HG02759 (cell line): ENCODE measurements around the gene PPP1R14D.
A peak's percentile ranks its signal among the peaks of the same experiment; 100 is the strongest.

Experiments
- ATAC-seq: cut with Tn5 transposase; IDR thresholded peaks from one replicate; pipeline ENCODE4 v1.9.1; 2021; ENCODE audit warnings: mild to moderate bottlenecking, moderate library complexity; ENCODE audit not compliant: unreplicated experiment

PPP1R14D gene

DNA sequence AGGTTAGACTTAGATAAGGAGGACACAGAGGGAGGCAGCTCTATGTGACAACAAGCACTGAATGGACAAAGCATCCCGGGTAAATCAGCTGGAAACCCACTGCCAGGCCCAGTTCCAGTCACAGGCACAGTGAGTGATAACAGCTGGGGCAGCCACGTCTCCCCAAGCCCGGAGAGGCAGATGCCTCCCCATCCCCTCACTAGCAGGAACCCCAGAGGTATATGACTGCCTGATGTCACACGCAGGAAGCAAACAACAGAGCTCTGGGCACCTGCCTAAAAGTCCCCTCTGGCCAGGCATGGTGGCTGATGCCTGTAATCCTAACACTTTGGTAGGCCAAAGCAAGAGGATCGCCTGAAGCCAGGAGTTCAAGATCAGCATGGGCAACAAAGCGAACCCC is 40.5 kb downstream of the PPP1R14D start:
- ATAC-seq = no peak

DNA sequence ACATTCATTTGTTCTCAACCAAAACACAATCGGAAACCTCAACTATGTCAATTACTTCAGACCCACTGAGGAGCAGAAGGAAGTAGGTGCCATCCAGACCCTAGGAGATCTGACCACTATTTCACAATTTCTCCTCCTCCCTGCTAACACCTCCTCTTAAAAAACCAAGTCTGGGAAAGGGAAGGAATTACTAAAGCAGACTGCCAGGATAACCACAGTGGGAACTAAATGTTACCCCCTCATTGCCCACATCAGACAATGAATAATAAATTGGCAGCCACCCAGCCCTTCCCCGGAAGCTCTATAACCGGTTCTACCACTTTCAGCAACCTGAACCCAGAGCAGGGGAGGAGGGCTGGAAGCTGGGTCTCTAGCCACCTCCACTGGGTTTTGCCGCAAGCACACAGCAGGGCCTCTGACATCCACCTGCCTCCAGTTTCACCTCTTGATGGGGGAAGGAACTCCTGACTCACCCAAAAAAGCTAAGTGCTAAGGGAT is 41.1 kb downstream of the PPP1R14D start:
- no peak for ATAC-seq

DNA sequence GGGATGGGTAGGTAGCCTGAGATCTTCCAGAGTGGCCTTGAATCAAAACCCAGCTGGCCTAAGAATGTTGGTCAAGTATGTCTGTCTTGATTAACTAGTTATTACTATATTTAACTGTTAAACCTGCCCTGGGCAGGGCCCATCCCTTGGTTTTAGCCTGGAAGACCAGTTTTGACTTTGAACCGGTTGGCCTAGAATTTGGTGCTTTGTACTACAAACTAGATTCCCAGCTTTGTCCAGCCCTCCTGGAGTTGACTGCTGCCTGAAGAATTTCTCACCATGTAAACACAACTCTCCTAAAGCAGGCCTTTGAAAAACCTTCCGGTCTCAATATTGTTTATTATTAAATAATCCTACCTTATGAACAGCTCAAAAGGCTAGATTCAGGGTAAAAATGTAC is 42.7 kb downstream of the PPP1R14D start:
- ATAC-seq = no peak

- ATAC-seq = no peak
Measured at GRCh38 chr15:40785164-40785563, 43.3 kb downstream of the PPP1R14D start.

- peak; percentile 80 for ATAC-seq
Measured at GRCh38 chr15:40782609-40783227, 45.8 kb downstream of the PPP1R14D start.

DNA sequence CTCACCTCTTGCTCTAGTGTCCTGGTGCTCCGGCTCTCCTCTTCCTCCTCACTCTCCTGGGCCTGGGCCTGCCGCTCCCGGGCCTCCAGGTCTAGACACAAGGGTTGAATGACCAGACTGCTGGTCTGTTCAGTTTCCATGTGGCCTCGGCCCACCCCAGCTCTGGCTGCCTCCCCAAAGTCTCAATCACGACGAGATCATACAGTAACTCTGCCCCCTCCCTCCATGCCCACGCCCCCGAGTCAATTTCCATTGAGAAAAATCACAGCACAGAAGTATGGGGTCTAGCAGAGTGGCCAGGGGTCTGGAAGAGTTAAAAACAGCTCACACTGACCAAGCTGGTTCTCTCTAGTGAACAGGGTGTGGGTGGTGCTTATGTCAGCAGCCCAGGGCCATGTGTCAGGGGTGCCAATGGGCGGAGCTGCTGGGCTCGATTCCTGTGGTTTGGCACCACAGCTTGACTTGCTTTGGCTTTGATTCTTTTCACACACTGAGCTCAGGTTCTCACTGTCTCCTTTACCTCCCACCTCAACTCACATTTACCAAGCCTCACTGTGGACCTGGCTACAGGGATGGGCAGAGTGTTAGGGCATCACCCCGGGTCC is 51.9 kb downstream of the PPP1R14D start:
- ATAC-seq = no peak

DNA sequence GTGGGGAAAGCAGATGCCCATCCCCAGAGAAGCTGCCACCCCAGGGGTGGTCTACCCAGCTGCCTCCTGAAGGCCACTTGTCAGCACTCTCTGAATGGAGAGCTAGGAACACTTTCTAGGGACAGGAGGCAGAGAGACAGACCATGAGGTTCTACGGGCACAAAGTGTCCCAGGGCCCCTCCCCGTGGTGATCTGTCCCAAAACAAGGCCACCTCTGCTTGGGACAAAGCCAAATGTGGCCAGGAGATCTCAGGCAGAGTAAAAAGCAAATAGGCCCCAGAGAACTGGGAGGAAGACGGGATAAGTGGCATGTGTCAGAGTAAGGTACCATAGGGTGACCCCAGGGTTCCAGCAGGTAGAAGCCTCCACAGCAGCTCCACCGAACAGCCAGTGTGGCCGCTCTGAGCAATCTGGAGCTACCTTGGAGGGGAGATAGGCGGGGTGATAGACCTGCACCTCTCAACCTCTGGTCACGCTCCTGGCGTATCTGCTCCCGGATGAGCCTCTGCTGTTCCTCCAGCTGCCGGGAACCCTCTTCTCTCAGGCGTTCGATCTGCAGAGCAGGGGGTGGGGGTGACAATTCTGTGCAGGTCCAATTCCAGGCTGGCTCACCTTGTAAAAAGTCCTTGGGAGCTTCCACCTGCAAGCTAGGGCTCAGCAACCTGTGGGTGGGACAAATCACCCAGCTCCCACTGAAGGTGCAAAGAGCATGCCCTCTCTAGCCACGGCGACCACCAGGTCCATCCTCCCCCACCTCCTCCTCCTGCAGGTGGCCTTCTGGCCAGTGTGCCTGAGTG is 52.6 kb downstream of the PPP1R14D start:
- no peak for ATAC-seq

- no peak for ATAC-seq
Measured at GRCh38 chr15:40775007-40775406, 53.5 kb downstream of the PPP1R14D start.

GRCh38 chr15:40773902-40774301 is 54.6 kb downstream of the PPP1R14D start:
- ATAC-seq = no peak

DNA sequence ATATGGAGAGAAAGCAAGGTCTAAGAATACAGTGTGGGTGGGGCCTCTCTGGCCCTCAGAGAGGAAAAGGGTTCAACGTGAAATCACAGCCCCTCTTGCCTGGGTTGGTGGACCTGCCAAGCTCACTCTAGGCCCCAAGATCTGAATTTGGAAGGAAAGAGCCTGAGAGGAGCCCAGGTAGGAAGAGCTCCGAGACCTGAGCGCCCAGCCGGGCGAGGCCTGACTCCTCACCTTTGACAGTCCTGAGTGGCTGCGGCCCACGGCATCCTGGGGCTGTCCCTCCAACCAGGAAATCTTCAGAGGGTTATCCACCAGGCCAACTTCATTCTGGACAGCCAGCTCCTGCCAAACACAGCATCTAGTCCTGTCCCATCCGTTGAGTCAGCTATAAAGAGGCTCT is 55.0 kb downstream of the PPP1R14D start:
- ATAC-seq = no peak

GRCh38 chr15:40772014-40772413 is 56.5 kb downstream of the PPP1R14D start:
- ATAC-seq = no peak

GRCh38 chr15:40771242-40771641 is 57.3 kb downstream of the PPP1R14D start:
- ATAC-seq = no peak

- ATAC-seq = no peak
Measured at GRCh38 chr15:40770147-40770721, 58.3 kb downstream of the PPP1R14D start.

GRCh38 chr15:40769274-40770146 is 59.0 kb downstream of the PPP1R14D start, which contains the start of gene C15orf62:
C15orf62 (plus strand) TSS chr15:40769980; CDS start chr15:40770496, 516 bp downstream.
- ATAC-seq = peak; percentile 57

DNA sequence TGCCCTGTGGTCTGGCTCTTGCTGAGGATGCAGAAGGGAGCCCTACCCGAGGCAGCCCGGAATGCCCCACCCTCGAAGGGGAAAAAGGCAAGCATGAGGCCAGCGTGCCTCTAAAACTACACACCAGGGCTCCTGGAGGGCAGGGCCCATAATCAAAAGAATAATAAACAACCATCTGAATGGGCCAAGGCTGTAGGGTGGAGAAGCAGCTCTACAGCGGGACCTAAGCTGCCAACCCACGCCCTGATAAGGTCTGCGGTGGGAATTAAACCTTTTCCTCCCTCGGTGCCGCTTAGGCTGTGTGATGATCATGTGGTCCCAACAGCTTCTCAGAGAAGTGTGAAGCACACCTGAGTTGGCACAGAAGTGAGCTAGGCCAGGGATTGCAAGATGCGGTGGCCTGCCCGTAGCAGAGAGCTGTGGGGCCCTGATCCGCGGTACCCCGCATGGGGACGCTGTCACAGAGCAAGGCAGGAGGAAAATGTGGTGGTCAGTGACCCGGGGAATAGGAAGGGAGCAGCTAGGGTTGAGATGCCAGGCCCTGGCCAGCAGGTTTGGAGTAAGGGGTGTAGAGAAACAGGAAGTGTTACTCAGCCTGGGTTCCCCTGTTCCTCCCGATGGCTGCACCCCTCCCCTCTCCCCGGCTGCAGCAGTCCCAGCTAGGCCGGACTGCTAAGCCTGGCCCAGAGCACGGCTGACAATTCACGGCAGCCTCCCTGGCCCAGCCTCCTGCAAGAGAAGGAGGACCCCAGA is 59.8 kb downstream of the PPP1R14D start:
- peak; percentile 11 for ATAC-seq

DNA sequence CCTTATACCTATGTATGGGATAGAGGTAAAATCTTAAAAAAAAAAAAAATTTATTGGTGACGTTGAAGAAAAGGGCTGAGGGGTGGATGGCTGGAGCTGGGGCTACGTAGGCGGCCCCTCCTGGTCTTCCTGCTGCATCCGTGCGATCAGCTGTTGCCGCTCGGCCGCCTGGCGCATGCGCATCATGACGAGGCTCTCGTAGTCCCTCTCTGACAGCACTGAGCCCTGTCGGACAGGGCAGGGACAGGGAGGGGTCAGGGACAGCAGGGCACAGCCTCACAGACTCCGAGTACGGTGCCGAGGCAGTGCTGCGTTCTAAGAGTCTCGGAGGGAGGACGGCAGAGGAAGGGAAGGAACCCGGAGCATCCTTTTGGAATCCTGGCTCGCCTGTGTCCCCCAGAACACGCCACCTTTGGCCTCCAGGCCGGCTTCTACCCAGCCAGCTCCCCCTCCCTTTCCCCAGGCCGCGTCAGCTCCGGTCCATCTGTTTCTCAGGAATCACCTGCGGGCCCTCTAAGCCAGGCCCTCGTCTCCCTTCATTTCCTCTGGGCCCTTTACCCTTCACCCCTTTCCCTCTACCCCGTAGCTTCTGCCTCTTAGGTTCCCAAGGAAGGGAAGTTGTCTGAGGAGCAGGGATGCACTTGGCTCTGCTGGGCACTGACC is 60.5 kb downstream of the PPP1R14D start:
- no peak for ATAC-seq

DNA sequence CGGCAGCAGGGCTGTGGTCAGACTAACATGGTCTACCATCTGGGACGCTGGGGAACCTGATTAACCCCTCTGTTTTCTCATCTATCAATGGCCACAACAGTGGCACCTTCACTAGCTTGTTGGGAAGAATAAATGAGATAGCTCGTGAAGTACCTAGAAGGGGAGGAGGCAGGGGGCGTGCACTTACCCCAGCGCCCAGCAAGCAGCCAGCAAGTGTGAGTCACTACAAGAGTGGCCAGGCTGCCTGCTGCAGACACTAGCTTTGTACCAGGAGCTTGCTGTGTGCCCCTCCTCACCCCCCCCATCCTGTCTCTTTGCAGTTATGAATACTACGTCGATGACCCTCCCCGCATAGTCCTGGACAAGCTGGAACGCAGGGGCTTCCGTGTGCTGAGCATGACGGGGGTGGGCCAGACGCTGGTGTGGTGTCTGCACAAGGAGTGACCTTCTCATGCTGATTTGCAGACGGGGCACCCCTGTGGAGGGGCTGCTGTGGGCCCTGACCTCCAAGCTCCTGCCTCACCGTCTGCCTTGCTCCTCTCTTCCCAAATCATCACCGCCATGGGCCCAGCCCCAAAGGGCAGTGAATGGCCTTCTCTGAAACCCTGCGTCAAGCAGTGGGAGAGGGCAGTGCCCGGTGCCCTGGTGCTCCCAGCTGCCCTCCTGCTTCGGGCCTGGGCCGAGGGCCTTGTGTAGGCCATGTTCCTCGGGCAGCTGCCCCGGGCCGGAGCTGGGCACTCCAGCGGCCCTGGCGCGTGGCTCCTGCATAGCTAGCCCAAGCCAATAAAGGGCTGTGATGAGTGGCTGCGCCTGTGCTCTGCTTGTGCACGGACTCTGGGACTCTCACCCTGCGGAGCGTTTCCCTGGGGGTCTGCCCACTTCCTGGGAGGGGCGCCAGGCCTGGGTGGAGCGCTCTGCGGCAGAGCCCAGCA is 61.3 kb downstream of the PPP1R14D start:
- ATAC-seq = no peak

GRCh38 chr15:40766194-40766815 is 62.2 kb downstream of the PPP1R14D start:
- no peak for ATAC-seq
